PC-9 (cell line): ENCODE results near the gene NUP210. TPM values are rescaled to one million over a fixed set of nuclear protein-coding genes. Genes with fewer than 3 reads are reported as not detected.
A peak's percentile ranks its signal among the peaks of the same experiment; 100 is the strongest.

Experiments
- BruUV-seq: library from RNA; stranded (reverse); fragments of 400-500 nt; replicated peaks from 2 replicates; lab custom pipeline; 2021; lab: Mats Ljungman, UMichigan
- CTCF ChIA-PET: fragments of 300-600 bp; sonication (Branson Sonifier 250); formaldehyde crosslinking; loops from one replicate; lab custom pipeline; 2022; ENCODE audit warnings: antibody characterized with exemption; lab: Charles Lee
- POLR2A ChIA-PET: fragments of 300-600 bp; sonication (Branson Sonifier 250); formaldehyde crosslinking; loops from one replicate; lab custom pipeline; 2022; ENCODE audit warnings: antibody characterized with exemption; ENCODE audit not compliant: unreplicated experiment; lab: Charles Lee
- DNase-seq, 2 experiments: peaks; one replicate each; pipeline versions ENCODE4 v3.0.0 to v3.0.0-alpha.2; 2015 to 2022; ENCODE audit warnings: mixed read lengths in 1 of 2
- H2AFZ ChIP-seq: fragments of 200-600 bp; sonication (generic); 2 replicates; pipeline ENCODE4 v1.8.1; 2017; ENCODE audit warnings: antibody characterized with exemption
- H3F3A ChIP-seq: fragments of 200-600 bp; sonication (generic); 2 replicates; pipeline ENCODE4 v1.8.1; 2017; ENCODE audit warnings: antibody characterized with exemption, mild to moderate bottlenecking, low read depth; ENCODE audit not compliant: insufficient read depth
- H3K27ac ChIP-seq: fragments of 200-600 bp; sonication (generic); 2 replicates; pipeline ENCODE4 v1.6.1; 2016; ENCODE audit warnings: mixed run types
- H3K27me3 ChIP-seq: fragments of 200-600 bp; sonication (generic); 2 replicates; pipeline ENCODE4 v1.6.1; 2016; ENCODE audit warnings: low read depth, mixed run types; ENCODE audit not compliant: insufficient read depth
- H3K36me3 ChIP-seq: fragments of 200-600 bp; sonication (generic); 2 replicates; pipeline ENCODE4 v1.6.1; 2016; ENCODE audit warnings: low read depth, mixed run types
- H3K4me1 ChIP-seq: fragments of 200-600 bp; sonication (generic); replicated peaks from 2 replicates; pipeline ENCODE4 v1.6.1; 2016; ENCODE audit warnings: mixed run types; ENCODE audit not compliant: insufficient read depth
- H3K4me2 ChIP-seq: fragments of 200-600 bp; sonication (generic); 2 replicates; pipeline ENCODE4 v1.6.1; 2017; ENCODE audit warnings: mixed run types
- H3K4me3 ChIP-seq: fragments of 200-600 bp; sonication (generic); 2 replicates; pipeline ENCODE4 v1.6.1; 2016; ENCODE audit warnings: mixed run types
- H3K79me2 ChIP-seq: fragments of 200-600 bp; sonication (generic); 2 replicates; pipeline ENCODE4 v1.6.1; 2017; ENCODE audit warnings: low read depth, mixed run types
- H3K9me2 ChIP-seq: fragments of 200-600 bp; sonication (generic); 2 replicates; pipeline ENCODE4 v1.8.1; 2017; ENCODE audit warnings: mild to moderate bottlenecking; ENCODE audit not compliant: insufficient read depth
- H3K9me3 ChIP-seq: fragments of 200-600 bp; sonication (generic); 2 replicates; pipeline ENCODE4 v1.8.1; 2016; ENCODE audit warnings: low read depth; ENCODE audit not compliant: insufficient read depth
- H4K20me1 ChIP-seq: fragments of 200-600 bp; sonication (generic); 2 replicates; pipeline ENCODE4 v1.8.1; 2017; ENCODE audit not compliant: insufficient read depth
- CTCF ChIP-seq: fragments of 200-600 bp; sonication (generic); conservative IDR thresholded peaks from 2 replicates; pipeline ENCODE4 v1.6.1; 2017; ENCODE audit warnings: mixed run types, antibody characterized with exemption, mild to moderate bottlenecking, moderate library complexity
- EZH2 ChIP-seq: fragments of 200-600 bp; sonication (generic); IDR thresholded peaks from 2 replicates; pipeline ENCODE4 v1.8.0; 2017; ENCODE audit warnings: antibody characterized with exemption, low read depth
- intact Hi-C: fragments of 100-400 bp; cut with micrococcal nuclease; formaldehyde crosslinking; loops from one replicate; pipeline ENCODE4 v1.10.0; 2022; ENCODE audit not compliant: unreplicated experiment
- total RNA-seq: library from RNA; stranded (reverse); gene quantifications from 2 replicates; pipeline ENCODE4 v1.2.3, GENCODE V29; 2021

The NUP210 gene
- total RNA-seq, 1 experiment from 2014 or later = 84.0 TPM

GRCh38 chr3:13424865-13425617 is 4.9 kb upstream of the NUP210 start:
- Histone ChIP-seq H3K4me1 (peaks cover 11% of the 10 kb centered on the region), H3F3A (peaks cover 4% of the 10 kb centered on the region; the same call in 1 of the 2 replicates), H4K20me1 (no peaks in the 10 kb centered on the region), H3K27ac (no peak overlapping the region), H2AFZ (no peak overlapping the region), H3K4me2 (no peak overlapping the region), H3K9me3 (no peaks in the 10 kb centered on the region), H3K27me3 (no peaks in the 10 kb centered on the region), H3K36me3 (no peaks in the 10 kb centered on the region), H3K4me3 (no peak overlapping the region), H3K79me2 (no peaks in the 10 kb centered on the region), H3K9me2 (no peaks in the 10 kb centered on the region)
- no peak for DNase-seq
- TF ChIP-seq CTCF (no peak), EZH2 (no peak)
- intact Hi-C loops = no loop called here
- BruUV-seq = no TSS peak
- POLR2A ChIA-PET = no interaction called here
- CTCF ChIA-PET = no interaction called here

DNA sequence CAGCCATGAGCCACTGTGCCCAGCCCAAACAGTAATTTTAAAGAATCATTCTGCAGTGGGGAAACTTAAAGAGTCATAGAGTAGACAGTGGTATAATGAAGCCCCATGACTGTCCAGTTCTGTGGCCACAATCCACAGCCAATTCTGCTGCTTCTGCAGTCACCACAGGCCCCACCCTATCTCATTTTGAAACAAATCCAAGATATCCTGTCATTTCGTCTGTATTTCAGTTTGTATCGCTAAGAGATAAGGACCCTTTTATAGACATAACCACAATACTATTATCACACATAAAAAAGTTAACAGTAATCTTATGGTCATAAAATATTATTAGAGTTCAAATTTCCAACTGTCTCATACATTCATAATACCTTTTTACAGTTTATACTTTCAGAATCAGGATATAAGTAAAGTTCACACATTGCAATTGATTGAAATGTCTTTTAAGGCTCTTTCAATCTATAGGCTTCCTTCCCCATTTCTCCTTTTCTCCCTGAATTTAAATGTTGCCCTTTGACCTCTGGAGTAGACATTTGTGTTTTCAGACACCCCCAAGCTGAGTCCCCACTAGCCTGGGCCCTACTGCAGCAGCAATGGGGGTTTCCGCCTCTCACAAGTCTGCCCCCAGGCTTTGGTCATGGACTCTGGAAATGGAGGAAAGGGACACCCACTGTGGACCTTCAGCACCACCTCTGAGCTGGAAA is 4.2 kb upstream of the NUP210 start:
- no peak for DNase-seq
- Histone ChIP-seq H3K4me2 (no peak overlapping the region), H3K9me2 (no peaks in the 10 kb centered on the region), H3K9me3 (no peaks in the 10 kb centered on the region), H2AFZ (no peak overlapping the region), H3K36me3 (no peaks in the 10 kb centered on the region), H4K20me1 (no peaks in the 10 kb centered on the region), H3K4me1 (peaks cover 11% of the 10 kb centered on the region), H3K27me3 (no peaks in the 10 kb centered on the region), H3K4me3 (no peak overlapping the region), H3K79me2 (peaks cover 4% of the 10 kb centered on the region), H3F3A (0 out of 2 replicates have a peak, but pooled peaks cover 4% of the 10 kb centered on the region), H3K27ac (no peak overlapping the region)
- TF ChIP-seq EZH2 (no peak), CTCF (no peak)
- ChIA-PET CTCF (no interaction called here), POLR2A (no interaction called here)
- intact Hi-C loops = no loop called here
- no TSS peak for BruUV-seq

GRCh38 chr3:13420831-13421765 is 976 bp upstream of the NUP210 start:
- CTCF ChIA-PET = interaction anchor here (0.6 kb wide), 1 partner anchor 59 kb away, joined by 3 read pairs; the partner anchor contains the start of gene HDAC11
- TSS peak; percentile 74 for BruUV-seq
- Histone ChIP-seq H3K27ac (peak overlapping the region; percentile 54), H3K27me3 (no peaks in the 10 kb centered on the region), H3K9me3 (no peaks in the 10 kb centered on the region), H3K4me2 (peak overlapping the region; percentile 86), H3K4me1 (peaks cover 42% of the 10 kb centered on the region), H3K4me3 (peak overlapping the region; percentile 90), H2AFZ (peak overlapping the region; percentile 74), H3K36me3 (no peaks in the 10 kb centered on the region), H3K9me2 (no peaks in the 10 kb centered on the region), H4K20me1 (peaks cover 12% of the 10 kb centered on the region), H3F3A (peaks cover 23% of the 10 kb centered on the region; the same call in 1 of the 2 replicates), H3K79me2 (peaks cover 36% of the 10 kb centered on the region)
- peak; percentile 76 to 84 for DNase-seq
- intact Hi-C loops = loop anchor here (2.0 kb wide), 1 partner anchor 32 kb away; no protein-coding TSS in a partner anchor
- POLR2A ChIA-PET = interaction anchor here (0.6 to 0.9 kb wide), 4 partner anchors 31 to 789 kb away, joined by 3 to 16 read pairs (median 4); no protein-coding TSS in a partner anchor
- no peak for TF ChIP-seq EZH2
- no peak; the same call in 1 of the 2 replicates for TF ChIP-seq CTCF
